T-helper 17 cell (primary cell): ENCODE data around the gene FAM228B. TPM values are rescaled to one million over a fixed set of nuclear protein-coding genes. Genes with fewer than 3 reads are reported as not detected.

Experiments
- ATAC-seq: fragments of 150-1000 bp; cut with Tn5 transposase; 2 replicates; pipeline ENCODE4 v1.10.0; 2021; ENCODE audit warnings: mild to moderate bottlenecking, moderate library complexity
- DNase-seq, 3 donors: peaks; one replicate each; pipeline versions ENCODE4 v3.0.0 to v3.0.0-alpha.2; 2020 to 2021
- H3K9me3 ChIP-seq: one replicate; pipeline ENCODE4 v1.7.0; 2013; ENCODE audit warnings: low read length, mild to moderate bottlenecking; ENCODE audit not compliant: control insufficient read depth, poor library complexity, severe bottlenecking
- H3K27ac Mint-ChIP-seq: one replicate; pipeline ENCODE4 v1.8.0; 2022; ENCODE audit warnings: mild to moderate bottlenecking, moderate library complexity, mixed read lengths
- H3K27me3 Mint-ChIP-seq: one replicate; pipeline ENCODE4 v1.8.0; 2022; ENCODE audit warnings: mixed read lengths
- H3K36me3 Mint-ChIP-seq: one replicate; pipeline ENCODE4 v1.8.0; 2022; ENCODE audit warnings: low read depth, mixed read lengths
- H3K4me1 Mint-ChIP-seq: one replicate; pipeline ENCODE4 v1.8.0; 2022; ENCODE audit warnings: mild to moderate bottlenecking, mixed read lengths
- H3K4me3 Mint-ChIP-seq: one replicate; pipeline ENCODE4 v1.8.0; 2022; ENCODE audit warnings: mild to moderate bottlenecking, moderate library complexity, mixed read lengths
- total RNA-seq, 4 donors: library from RNA in 2 of 4; stranded (reverse) in 2 of 4; gene quantifications; one replicate each; pipeline ENCODE4 v1.2.3 and lab custom pipeline; 2022 to 2026

FAM228B gene
- total RNA-seq, 2 donors from 2014 or later: 10.7 to 16.2 TPM

- Mint-ChIP-seq H3K27me3 (no peaks in the 10 kb centered on the region), H3K36me3 (peaks cover 32% of the 10 kb centered on the region), H3K4me1 (peaks cover 12% of the 10 kb centered on the region), H3K4me3 (no peak overlapping the region), H3K27ac (no peak overlapping the region)
- H3K9me3 ChIP-seq: no peaks in the 10 kb centered on the region
- ATAC-seq: no peak
- no peak for DNase-seq
These were observed 81.2 kb downstream of the FAM228B start for GRCh38 chr2:24204505-24204904.

- Mint-ChIP-seq H3K4me1 (peaks cover 12% of the 10 kb centered on the region), H3K36me3 (peaks cover 34% of the 10 kb centered on the region), H3K27ac (no peak overlapping the region), H3K27me3 (no peaks in the 10 kb centered on the region), H3K4me3 (no peak overlapping the region)
- no peaks in the 10 kb centered on the region for H3K9me3 ChIP-seq
- ATAC-seq (no peak), DNase-seq (no peak)
These were observed 81.9 kb downstream of the FAM228B start for GRCh38 chr2:24205131-24205530.

DNA sequence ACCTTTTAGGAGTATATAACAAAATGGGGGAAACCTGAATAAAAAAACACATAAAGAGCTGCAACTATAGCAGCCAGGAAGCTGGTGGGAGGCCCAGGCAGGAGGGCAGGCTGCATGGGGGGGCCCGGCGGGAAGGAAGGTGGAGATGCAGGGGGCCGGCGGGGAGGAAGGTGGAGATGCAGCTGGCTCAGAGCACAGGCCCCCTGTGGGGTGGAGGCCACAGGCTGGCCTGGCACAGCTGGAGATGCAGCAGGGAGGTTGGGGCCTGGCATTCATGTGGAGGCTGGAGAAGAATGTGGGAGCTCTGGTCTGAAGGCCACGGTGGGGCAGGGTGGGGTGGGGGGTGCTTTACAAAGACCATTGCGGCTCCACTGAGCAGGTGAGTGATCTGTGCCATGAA is 83.0 kb downstream of the FAM228B start:
- no peaks in the 10 kb centered on the region for H3K9me3 ChIP-seq
- no peak overlapping the region for H3K4me3 Mint-ChIP-seq
- H3K4me1 Mint-ChIP-seq: peaks cover 10% of the 10 kb centered on the region
- no peak for DNase-seq
- no peaks in the 10 kb centered on the region for H3K27me3 Mint-ChIP-seq
- peaks cover 37% of the 10 kb centered on the region for H3K36me3 Mint-ChIP-seq
- no peak overlapping the region for H3K27ac Mint-ChIP-seq
- no peak for ATAC-seq

DNA sequence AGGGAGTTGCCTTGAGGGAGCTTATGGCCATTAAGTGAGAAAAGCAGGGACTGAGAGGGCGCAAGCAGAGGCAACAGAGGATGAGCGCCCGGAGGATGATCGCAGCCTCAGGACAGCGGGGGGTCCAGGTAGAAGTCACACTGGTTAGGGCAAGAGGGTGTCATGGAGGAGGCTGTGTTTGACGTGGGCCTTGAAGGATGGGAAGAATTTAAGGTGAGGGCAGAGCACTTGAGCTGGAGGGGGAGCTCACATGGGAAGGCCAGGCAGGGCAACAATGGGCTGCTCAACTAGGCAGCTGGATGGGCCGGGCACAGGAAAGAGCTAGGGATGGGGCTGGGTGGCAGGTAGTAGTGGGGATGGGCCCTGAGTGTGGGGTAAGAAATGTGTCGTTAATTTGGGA is 83.4 kb downstream of the FAM228B start:
- Mint-ChIP-seq H3K36me3 (peaks cover 38% of the 10 kb centered on the region), H3K4me3 (no peak overlapping the region), H3K27ac (peak overlapping the region; percentile 79), H3K27me3 (no peaks in the 10 kb centered on the region), H3K4me1 (peaks cover 10% of the 10 kb centered on the region)
- no peaks in the 10 kb centered on the region for H3K9me3 ChIP-seq
- DNase-seq (no peak), ATAC-seq (no peak)

DNA sequence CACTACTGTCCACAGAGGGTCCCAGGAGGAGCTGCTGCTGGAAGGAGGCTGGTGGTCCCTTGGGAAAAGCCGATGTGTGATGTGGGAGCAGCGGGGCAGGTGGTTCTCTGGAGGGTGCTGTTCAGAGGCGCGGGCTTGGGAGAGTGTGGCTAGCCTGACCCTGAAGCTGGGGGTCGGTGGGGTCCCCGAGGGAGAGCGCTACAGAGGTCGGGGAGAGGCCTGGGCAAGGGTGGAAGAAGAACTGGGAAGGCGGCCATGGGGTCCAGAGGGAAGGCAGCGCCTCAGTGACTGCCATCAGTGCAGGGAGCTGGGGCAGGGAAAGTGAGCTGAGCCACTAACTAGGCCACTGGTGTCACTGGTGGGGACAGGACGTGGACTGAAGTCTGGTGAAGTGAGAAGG is 84.1 kb downstream of the FAM228B start:
- H3K36me3 Mint-ChIP-seq: peaks cover 38% of the 10 kb centered on the region
- no peaks in the 10 kb centered on the region for H3K27me3 Mint-ChIP-seq
- ATAC-seq: no peak
- H3K27ac Mint-ChIP-seq: peak overlapping the region; percentile 79
- no peak for DNase-seq
- no peak overlapping the region for H3K4me3 Mint-ChIP-seq
- H3K9me3 ChIP-seq: no peaks in the 10 kb centered on the region
- H3K4me1 Mint-ChIP-seq: peaks cover 10% of the 10 kb centered on the region

DNA sequence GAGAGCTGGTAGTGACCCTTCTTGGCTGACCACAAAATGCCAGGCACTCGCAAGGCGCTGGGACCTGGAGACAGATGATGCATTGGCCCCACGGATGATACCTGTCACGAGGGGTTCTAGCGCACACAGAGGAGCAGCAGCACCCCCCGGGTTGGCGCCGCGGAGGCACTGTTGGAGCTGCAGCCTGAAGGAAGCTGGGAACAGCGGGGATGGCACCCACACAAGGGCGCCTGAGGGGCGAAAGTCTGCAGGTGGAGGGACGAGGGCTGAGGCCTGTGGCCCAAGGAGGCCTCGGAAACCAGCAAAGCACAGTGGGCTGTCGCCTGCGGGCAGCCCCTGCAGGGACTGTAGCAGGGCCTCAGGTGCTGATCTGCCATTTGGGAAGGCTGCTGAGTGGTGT is 85.2 kb downstream of the FAM228B start:
- no peak for DNase-seq
- H3K4me3 Mint-ChIP-seq: no peak overlapping the region
- H3K36me3 Mint-ChIP-seq: peaks cover 41% of the 10 kb centered on the region
- no peaks in the 10 kb centered on the region for H3K27me3 Mint-ChIP-seq
- H3K9me3 ChIP-seq: no peaks in the 10 kb centered on the region
- H3K27ac Mint-ChIP-seq: peak overlapping the region; percentile 79
- ATAC-seq: no peak
- peaks cover 10% of the 10 kb centered on the region for H3K4me1 Mint-ChIP-seq

DNA sequence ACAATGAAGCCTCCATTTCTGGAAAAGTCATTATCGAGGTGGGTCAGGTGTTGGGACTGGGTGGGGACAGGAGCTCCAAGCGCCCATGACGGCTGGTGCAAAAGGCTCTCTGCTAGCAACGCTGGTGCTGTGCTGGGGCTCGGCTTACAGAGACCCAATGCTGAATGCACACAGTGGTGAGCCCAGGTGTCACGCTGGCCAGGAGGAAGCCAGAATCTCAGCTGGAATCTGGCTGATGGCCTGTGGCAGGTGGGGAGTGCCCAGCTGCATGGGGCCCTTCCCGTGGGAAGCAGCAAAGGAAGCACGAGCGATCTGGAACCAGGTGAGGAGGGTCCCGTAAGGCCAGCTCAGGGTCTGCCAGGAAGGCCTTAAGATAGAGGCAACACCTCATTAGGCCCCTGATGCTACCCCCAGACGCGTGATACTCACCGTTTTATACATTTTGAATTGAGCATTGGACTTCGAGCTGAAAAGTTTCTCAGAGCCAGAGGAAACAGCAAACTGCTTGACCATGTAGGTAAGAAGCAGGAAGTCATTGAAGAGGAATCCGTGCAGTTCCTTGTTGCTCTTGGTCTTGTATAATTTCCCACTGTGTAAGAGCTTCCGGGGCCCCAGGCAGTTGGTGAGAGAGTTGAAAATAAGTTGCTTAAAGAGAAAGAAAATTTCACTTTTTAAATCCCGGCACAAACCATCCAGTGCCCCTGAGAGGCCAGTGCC is 86.3 kb downstream of the FAM228B start:
- ATAC-seq (no peak), DNase-seq (no peak)
- H3K27me3 Mint-ChIP-seq: no peaks in the 10 kb centered on the region
- peaks cover 39% of the 10 kb centered on the region for H3K36me3 Mint-ChIP-seq
- H3K9me3 ChIP-seq: no peaks in the 10 kb centered on the region
- peaks cover 10% of the 10 kb centered on the region for H3K4me1 Mint-ChIP-seq
- H3K4me3 Mint-ChIP-seq: no peak overlapping the region
- H3K27ac Mint-ChIP-seq: no peak overlapping the region

DNA sequence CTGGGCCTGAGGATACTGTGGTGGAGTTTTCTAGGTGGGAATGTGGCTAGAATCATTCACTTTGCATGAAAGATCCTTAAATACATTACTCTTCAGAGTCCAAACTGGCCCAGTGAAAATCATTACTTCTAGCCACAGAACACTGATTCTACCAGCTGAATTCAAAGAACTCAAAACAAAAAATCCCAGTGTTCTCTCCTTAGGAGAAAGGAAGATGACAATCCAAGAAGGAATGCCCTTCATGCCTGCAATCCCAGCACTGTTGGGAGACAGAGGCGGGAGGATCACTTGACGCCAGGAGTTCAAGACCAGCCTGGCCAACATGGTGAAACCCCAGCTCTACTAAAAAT is 86.8 kb downstream of the FAM228B start:
- DNase-seq (no peak), ATAC-seq (no peak)
- peaks cover 14% of the 10 kb centered on the region for H3K4me1 Mint-ChIP-seq
- H3K36me3 Mint-ChIP-seq: peaks cover 39% of the 10 kb centered on the region
- no peak overlapping the region for H3K27ac Mint-ChIP-seq
- no peak overlapping the region for H3K4me3 Mint-ChIP-seq
- no peaks in the 10 kb centered on the region for H3K27me3 Mint-ChIP-seq
- H3K9me3 ChIP-seq: no peaks in the 10 kb centered on the region

DNA sequence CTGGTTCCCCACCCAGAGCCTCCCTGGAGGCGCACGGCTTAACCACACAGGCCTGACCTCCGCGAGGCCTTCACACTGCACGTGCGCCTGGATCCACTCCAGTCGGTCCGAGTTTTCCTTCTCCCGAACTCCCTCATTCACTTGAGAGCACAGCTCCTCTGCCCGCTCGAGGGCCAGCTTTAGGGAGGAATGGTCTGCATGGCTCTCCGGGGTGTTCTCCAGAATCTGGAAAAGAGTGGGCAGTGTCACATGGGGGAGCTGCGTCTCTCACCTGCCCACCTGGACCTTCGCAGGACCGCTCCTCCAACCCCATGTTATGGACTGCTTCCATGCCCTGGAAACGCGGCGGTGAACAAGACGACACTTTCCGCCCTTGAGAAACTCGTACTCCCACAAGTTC is 87.5 kb downstream of the FAM228B start:
- Mint-ChIP-seq H3K4me1 (peaks cover 14% of the 10 kb centered on the region), H3K4me3 (no peak overlapping the region), H3K27ac (no peak overlapping the region), H3K27me3 (no peaks in the 10 kb centered on the region), H3K36me3 (peaks cover 35% of the 10 kb centered on the region)
- H3K9me3 ChIP-seq: no peaks in the 10 kb centered on the region
- DNase-seq (no peak), ATAC-seq (no peak)

DNA sequence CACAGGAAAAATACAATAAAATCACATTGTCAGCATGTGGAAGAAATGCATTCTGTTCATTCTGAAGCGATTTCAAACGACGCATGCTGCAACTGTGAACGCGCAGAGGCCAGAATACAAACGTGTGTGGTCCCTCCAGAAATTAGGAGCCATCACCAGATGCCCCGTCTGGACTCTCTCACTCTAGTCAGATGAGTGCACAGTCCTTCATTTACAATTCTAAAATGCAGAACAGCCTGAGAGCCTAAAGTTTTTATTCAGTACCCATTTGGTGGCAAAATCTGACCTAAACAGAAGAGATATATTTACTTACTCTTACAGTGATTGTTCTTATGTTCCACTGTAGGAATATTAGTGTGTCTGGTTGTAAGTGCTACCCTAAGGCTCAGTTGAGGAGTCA is 88.1 kb downstream of the FAM228B start:
- ATAC-seq (no peak), DNase-seq (no peak)
- peak overlapping the region; percentile 70 for H3K27ac Mint-ChIP-seq
- no peaks in the 10 kb centered on the region for H3K27me3 Mint-ChIP-seq
- H3K4me1 Mint-ChIP-seq: peaks cover 17% of the 10 kb centered on the region
- no peak overlapping the region for H3K4me3 Mint-ChIP-seq
- no peaks in the 10 kb centered on the region for H3K9me3 ChIP-seq
- peaks cover 35% of the 10 kb centered on the region for H3K36me3 Mint-ChIP-seq

DNA sequence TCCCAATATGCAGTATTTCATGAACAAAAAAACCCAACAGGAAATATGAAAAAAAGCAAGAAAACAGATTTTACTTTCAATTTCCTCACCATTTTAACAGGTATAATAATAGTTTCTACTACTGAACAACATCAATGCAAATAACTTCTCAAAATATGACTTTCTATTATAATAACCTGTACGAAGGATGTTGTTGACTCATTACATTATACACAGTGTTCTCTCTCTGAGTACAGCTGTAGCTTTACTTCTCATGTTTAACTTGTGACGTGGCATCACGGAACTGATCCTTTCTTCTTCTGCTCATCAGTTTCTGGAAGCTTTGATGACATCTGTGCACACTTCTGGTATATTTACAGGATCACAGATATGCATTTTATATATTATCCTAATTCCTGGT is 91.6 kb downstream of the FAM228B start:
- peaks cover 9% of the 10 kb centered on the region for H3K4me1 Mint-ChIP-seq
- peaks cover 10% of the 10 kb centered on the region for H3K36me3 Mint-ChIP-seq
- H3K27ac Mint-ChIP-seq: peak overlapping the region; percentile 66
- no peak for DNase-seq
- no peaks in the 10 kb centered on the region for H3K9me3 ChIP-seq
- H3K4me3 Mint-ChIP-seq: no peak overlapping the region
- H3K27me3 Mint-ChIP-seq: no peaks in the 10 kb centered on the region
- ATAC-seq: peak; percentile 58

Other genes with a start within 250 kb of the FAM228B start
- 10 to 100 TPM; 48.3 to 52.3 TPM for gene ATAD2B, start 196.3 kb upstream of the FAM228B start, total RNA-seq
- 10 to 100 TPM; 12.0 to 13.9 TPM for gene UBXN2A, start 183.0 kb upstream of the FAM228B start, total RNA-seq
- gene MFSD2B, start 113.4 kb upstream of the FAM228B start, total RNA-seq: 1 to 10 TPM in 1 of 2 donors, under 1 TPM in 1; 0.27 to 4.9 TPM
- gene WDCP, start 76.1 kb upstream of the FAM228B start, total RNA-seq: 1 to 10 TPM; 3.4 to 3.7 TPM
- gene FKBP1B, start 73.7 kb upstream of the FAM228B start, total RNA-seq: 1 to 10 TPM in 1 of 2 donors, under 1 TPM in 1; 0.27 to 2.6 TPM
- 10 to 100 TPM; 48.8 to 51.5 TPM for gene SF3B6, start 47.1 kb upstream of the FAM228B start, total RNA-seq
- under 1 TPM; 0.17 to 0.34 TPM for gene TP53I3, start 38.6 kb upstream of the FAM228B start, total RNA-seq
- not detected for gene PFN4, start 135 bp upstream of the FAM228B start, total RNA-seq
- under 1 TPM; 0.17 to 0.52 TPM for gene FAM228A, start 51.6 kb downstream of the FAM228B start, total RNA-seq
- 10 to 100 TPM; 90.5 to 95.5 TPM for gene ITSN2, start 237.1 kb downstream of the FAM228B start, total RNA-seq